Coronary artery (tissue), 2 donors: ENCODE data around the gene UBE2E1.
"Not testable (repeated sequence)": the region's sequence is repeated elsewhere in the genome, so short reads cannot be mapped to it uniquely, and the experiment has no call there.

Experiments used
- DNase-seq: peaks from one replicate; pipeline ENCODE4 v3.0.0-alpha.2; 2017; ENCODE audit warnings: low spot score
- H3K27ac ChIP-seq, 2 donors: fragments of 200-600 bp; sonication (generic); one replicate each; pipeline ENCODE4 v1.5.1; 2016 to 2019
- H3K4me3 ChIP-seq: fragments of 200-600 bp; sonication (generic); 2 replicates; pipeline ENCODE4 v1.5.1; 2016; ENCODE audit warnings: mild to moderate bottlenecking, moderate library complexity
- CTCF ChIP-seq: fragments of 200-600 bp; sonication (generic); IDR thresholded peaks from one replicate; pipeline ENCODE4 v1.5.1; 2019; ENCODE audit warnings: antibody characterized with exemption

UBE2E1 gene

GRCh38 chr3:23863060-23863459 lies 57.3 kb downstream of the UBE2E1 start:
- no peak for DNase-seq
- no peak for TF ChIP-seq CTCF
- Histone ChIP-seq H3K27ac (no peak overlapping the region), H3K4me3 (no peak overlapping the region)

DNA sequence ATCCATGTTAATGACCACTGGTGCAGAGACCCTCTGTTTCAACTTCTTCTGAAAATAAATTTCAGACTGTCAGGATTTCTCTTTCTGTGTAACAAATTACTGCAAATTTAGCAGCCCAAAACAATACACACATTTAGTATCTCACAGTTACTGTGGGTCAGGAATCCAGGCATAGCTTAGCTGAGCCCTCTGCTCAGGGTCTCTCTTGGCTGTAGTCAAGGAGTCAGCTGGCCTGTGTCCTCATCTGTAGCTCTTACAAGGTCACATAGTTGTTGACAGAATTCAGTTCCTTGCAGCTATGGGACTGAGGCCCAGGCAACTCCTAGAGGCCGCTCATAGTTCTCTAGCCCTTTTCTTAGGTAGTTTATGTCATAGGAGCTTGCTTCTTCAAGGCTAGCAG lies 59.2 kb downstream of the UBE2E1 start:
- Histone ChIP-seq H3K27ac (peak overlapping the region in 1 of 2 donors; percentile 15), H3K4me3 (no peak overlapping the region)
- no peak for DNase-seq
- no peak for TF ChIP-seq CTCF

- TF ChIP-seq CTCF = no peak
- Histone ChIP-seq H3K4me3 (no peak overlapping the region), H3K27ac (peak overlapping the region in 1 of 2 donors; percentile 14)
- no peak for DNase-seq
Observed at GRCh38 chr3:23865595-23866396, 60.0 kb downstream of the UBE2E1 start.

- no peak for DNase-seq
- Histone ChIP-seq H3K27ac (no peak overlapping the region), H3K4me3 (no peak overlapping the region)
- TF ChIP-seq CTCF = no peak
Observed at GRCh38 chr3:23867400-23867799, 61.6 kb downstream of the UBE2E1 start.

DNA sequence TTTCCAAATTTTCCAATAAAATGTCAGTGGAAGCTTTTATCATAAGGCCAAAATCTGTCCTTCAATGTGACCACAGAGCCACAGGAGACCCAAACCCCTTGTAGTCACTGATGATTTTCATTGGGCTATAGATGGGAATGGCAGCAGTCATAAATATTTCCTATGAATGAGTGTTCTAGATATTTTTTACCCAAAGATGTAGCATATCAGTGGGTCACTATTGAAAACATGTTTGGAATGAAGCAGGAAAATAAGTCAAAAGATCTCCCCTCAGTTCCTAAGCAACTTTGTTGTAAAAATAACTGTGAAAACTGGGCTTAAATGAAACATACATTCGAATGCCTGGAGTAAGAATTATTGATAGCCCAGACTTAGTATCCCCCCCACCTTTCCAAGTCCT lies 62.1 kb downstream of the UBE2E1 start:
- DNase-seq = no peak
- no peak overlapping the region for H3K27ac ChIP-seq
- TF ChIP-seq CTCF = no peak
- no peak overlapping the region for H3K4me3 ChIP-seq

- TF ChIP-seq CTCF = no peak
- no peak for DNase-seq
- Histone ChIP-seq H3K4me3 (no peak overlapping the region), H3K27ac (no peak overlapping the region)
Observed at GRCh38 chr3:23869977-23870662, 64.4 kb downstream of the UBE2E1 start.

DNA sequence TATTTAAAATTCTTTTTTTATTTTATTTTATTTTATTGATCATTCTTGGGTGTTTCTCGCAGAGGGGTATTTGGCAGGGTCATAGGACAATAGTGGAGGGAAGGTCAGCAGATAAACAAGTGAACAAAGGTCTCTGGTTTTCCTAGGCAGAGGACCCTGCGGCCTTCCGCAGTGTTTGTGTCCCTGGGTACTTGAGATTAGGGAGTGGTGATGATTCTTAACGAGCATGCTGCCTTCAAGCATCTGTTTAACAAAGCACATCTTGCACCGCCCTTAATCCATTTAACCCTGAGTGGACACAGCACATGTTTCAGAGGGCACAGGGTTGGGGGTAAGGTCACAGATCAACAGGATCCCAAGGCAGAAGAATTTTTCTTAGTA lies 64.9 kb downstream of the UBE2E1 start:
- not testable (repeated sequence) for H3K27ac ChIP-seq, H3K4me3 ChIP-seq, DNase-seq

- H3K4me3 ChIP-seq, H3K27ac ChIP-seq: not testable (repeated sequence)
Observed at GRCh38 chr3:23871361-23871760, 65.6 kb downstream of the UBE2E1 start.

More at GRCh38 chr3:23871361-23871760, 65.6 kb downstream of the UBE2E1 start:
- not testable (repeated sequence) for DNase-seq
